Measurements from ENCODE around the gene TTC21A.

The TTC21A gene

GRCh38 chr3:39181408-39182335, 74.2 kb downstream of the TTC21A start:
- no peak for DNase-seq (ENCODE audit: low read depth)

- DNase-seq (ENCODE audit: low read depth), result no peak
These were observed 76.0 kb downstream of the TTC21A start for GRCh38 chr3:39183211-39184080.

GRCh38 chr3:39184081-39184967, 76.8 kb downstream of the TTC21A start:
- no peak for DNase-seq (ENCODE audit: low read depth)

- no peak for DNase-seq (ENCODE audit: low read depth)
These were observed 77.4 kb downstream of the TTC21A start for GRCh38 chr3:39184968-39185285.

- no peak for DNase-seq (ENCODE audit: low read depth)
These were observed 78.0 kb downstream of the TTC21A start for GRCh38 chr3:39185326-39185958.

- no peak for DNase-seq (ENCODE audit: low read depth)
These were observed 78.6 kb downstream of the TTC21A start for GRCh38 chr3:39185959-39186691.

- no peak for DNase-seq (ENCODE audit: low read depth)
These were observed 79.2 kb downstream of the TTC21A start for GRCh38 chr3:39186692-39187151.

- DNase-seq (ENCODE audit: low read depth), result no peak
These were observed 80.1 kb downstream of the TTC21A start for GRCh38 chr3:39187372-39188155.

All from CMK (cell line).